Endothelial cell (in vitro differentiated cells): ENCODE data around the gene TM7SF2. TPM values are rescaled to one million over a fixed set of nuclear protein-coding genes. Genes with fewer than 3 reads are reported as not detected.

Source experiments
- DNase-seq: peaks from one replicate; pipeline ENCODE4 v3.0.0; 2021; ENCODE audit warnings: low spot score
- H3K27ac Mint-ChIP-seq: one replicate; pipeline ENCODE4 v1.8.0; 2021; ENCODE audit warnings: mixed read lengths, inconsistent platforms; ENCODE audit not compliant: unreplicated experiment
- H3K27me3 Mint-ChIP-seq: one replicate; pipeline ENCODE4 v1.8.0; 2021; ENCODE audit warnings: mild to moderate bottlenecking, moderate library complexity, mixed read lengths, inconsistent platforms; ENCODE audit not compliant: unreplicated experiment
- H3K36me3 Mint-ChIP-seq: one replicate; pipeline ENCODE4 v1.8.0; 2021; ENCODE audit warnings: mild to moderate bottlenecking, low read depth, mixed read lengths, inconsistent platforms; ENCODE audit not compliant: unreplicated experiment
- H3K4me1 Mint-ChIP-seq: one replicate; pipeline ENCODE4 v1.8.0; 2021; ENCODE audit warnings: mild to moderate bottlenecking, mixed read lengths, inconsistent platforms; ENCODE audit not compliant: unreplicated experiment
- H3K4me3 Mint-ChIP-seq: one replicate; pipeline ENCODE4 v1.8.0; 2021; ENCODE audit warnings: mild to moderate bottlenecking, mixed read lengths, inconsistent platforms; ENCODE audit not compliant: unreplicated experiment
- H3K9me3 Mint-ChIP-seq: one replicate; pipeline ENCODE4 v1.8.0; 2021; ENCODE audit warnings: mixed read lengths, inconsistent platforms; ENCODE audit not compliant: unreplicated experiment
- CTCF ChIP-seq: fragments of 200-600 bp; sonication (generic); IDR thresholded peaks from one replicate; pipeline ENCODE4 v1.5.0; 2021; ENCODE audit warnings: antibody characterized with exemption; ENCODE audit not compliant: unreplicated experiment
- total RNA-seq: library from RNA; stranded (reverse); fragmentation: NEBNext Ultra II Directional; extraction: Animal tissue kit (Norgen Biotek cat#: 25700); gene quantifications from one replicate; pipeline ENCODE4 v1.2.1, GENCODE V29; 2021; ENCODE audit not compliant: unreplicated experiment

TM7SF2 gene
- total RNA-seq, 1 donor from 2014 or later, result 35.6 TPM

GRCh38 chr11:65151331-65151899 is 39.7 kb downstream of the TM7SF2 start:
- TF ChIP-seq CTCF, result no peak
- Mint-ChIP-seq H3K4me1 (no peaks in the 10 kb centered on the region), H3K27ac (no peak overlapping the region), H3K36me3 (no peaks in the 10 kb centered on the region), H3K4me3 (no peak overlapping the region), H3K27me3 (no peaks in the 10 kb centered on the region), H3K9me3 (no peaks in the 10 kb centered on the region)
- no peak for DNase-seq

GRCh38 chr11:65152122-65152521 is 40.5 kb downstream of the TM7SF2 start:
- Mint-ChIP-seq H3K36me3 (no peaks in the 10 kb centered on the region), H3K4me3 (no peak overlapping the region), H3K9me3 (no peaks in the 10 kb centered on the region), H3K27ac (no peak overlapping the region), H3K27me3 (no peaks in the 10 kb centered on the region), H3K4me1 (no peaks in the 10 kb centered on the region)
- DNase-seq, result no peak
- TF ChIP-seq CTCF, result no peak

GRCh38 chr11:65156256-65156655 is 44.6 kb downstream of the TM7SF2 start:
- Mint-ChIP-seq H3K9me3 (no peaks in the 10 kb centered on the region), H3K27ac (no peak overlapping the region), H3K4me1 (no peaks in the 10 kb centered on the region), H3K27me3 (no peaks in the 10 kb centered on the region), H3K4me3 (no peak overlapping the region), H3K36me3 (no peaks in the 10 kb centered on the region)
- no peak for TF ChIP-seq CTCF
- no peak for DNase-seq

- no peak overlapping the region for H3K4me3 Mint-ChIP-seq
- no peak overlapping the region for H3K27ac Mint-ChIP-seq
- DNase-seq, result no peak
- no peaks in the 10 kb centered on the region for H3K4me1 Mint-ChIP-seq
- no peaks in the 10 kb centered on the region for H3K9me3 Mint-ChIP-seq
- H3K36me3 Mint-ChIP-seq, result no peaks in the 10 kb centered on the region
- no peaks in the 10 kb centered on the region for H3K27me3 Mint-ChIP-seq
- TF ChIP-seq CTCF, result no peak
These were observed 45.3 kb downstream of the TM7SF2 start for GRCh38 chr11:65156926-65157325.

- Mint-ChIP-seq H3K9me3 (no peaks in the 10 kb centered on the region), H3K4me3 (no peak overlapping the region), H3K36me3 (no peaks in the 10 kb centered on the region), H3K4me1 (no peaks in the 10 kb centered on the region), H3K27ac (no peak overlapping the region), H3K27me3 (no peaks in the 10 kb centered on the region)
- TF ChIP-seq CTCF, result no peak
- DNase-seq, result no peak
These were observed 45.7 kb downstream of the TM7SF2 start for GRCh38 chr11:65157336-65157735.
